MCF 10A (cell line): Measurements from ENCODE around the gene TARS3. TPM values are rescaled to one million over a fixed set of nuclear protein-coding genes. Genes with fewer than 3 reads are reported as not detected.

Experiments
- BruUV-seq: library from RNA; stranded (reverse); fragments of 400-500 nt; replicated peaks from 2 replicates; lab custom pipeline; 2021; lab: Mats Ljungman, UMichigan
- CTCF ChIA-PET: fragments of 300-600 bp; sonication (Branson Sonifier 250); formaldehyde crosslinking; extraction: SDS; loops from one replicate; lab custom pipeline; 2021; ENCODE audit warnings: antibody characterized with exemption, inconsistent platforms; lab: Yijun Ruan, JAX
- POLR2A ChIA-PET: fragments of 300-600, 350-650 bp; sonication (Branson Sonifier 250); formaldehyde crosslinking; extraction: SDS; loops from one replicate; lab custom pipeline; 2020; ENCODE audit warnings: antibody characterized with exemption, inconsistent platforms; lab: Yijun Ruan, JAX
- DNase-seq: peaks from one replicate; pipeline ENCODE4 v3.0.0-alpha.2; 2018; ENCODE audit not compliant: unreplicated experiment
- H3K27ac Mint-ChIP-seq: one replicate; pipeline ENCODE4 v1.8.0; 2022; ENCODE audit warnings: mild to moderate bottlenecking, low read depth, mixed read lengths; ENCODE audit not compliant: unreplicated experiment
- H3K27me3 Mint-ChIP-seq: one replicate; pipeline ENCODE4 v1.8.0; 2022; ENCODE audit warnings: mixed read lengths; ENCODE audit not compliant: insufficient read depth, unreplicated experiment
- H3K36me3 Mint-ChIP-seq: one replicate; pipeline ENCODE4 v1.8.0; 2022; ENCODE audit warnings: mild to moderate bottlenecking, moderate library complexity, mixed read lengths; ENCODE audit not compliant: insufficient read depth, unreplicated experiment
- H3K4me1 Mint-ChIP-seq: one replicate; pipeline ENCODE4 v1.8.0; 2022; ENCODE audit warnings: mixed read lengths; ENCODE audit not compliant: insufficient read depth, unreplicated experiment
- H3K4me3 Mint-ChIP-seq: one replicate; pipeline ENCODE4 v1.8.0; 2022; ENCODE audit warnings: mild to moderate bottlenecking, moderate library complexity, mixed read lengths; ENCODE audit not compliant: unreplicated experiment
- H3K9me3 Mint-ChIP-seq: one replicate; pipeline ENCODE4 v1.8.0; 2022; ENCODE audit warnings: mixed read lengths; ENCODE audit not compliant: unreplicated experiment
- CTCF ChIP-seq: fragments of 200-600 bp; IDR thresholded peaks from one replicate; pipeline ENCODE4 v1.8.0; 2022; ENCODE audit warnings: antibody characterized with exemption, mild to moderate bottlenecking; ENCODE audit not compliant: unreplicated experiment
- intact Hi-C: fragments of 100-400 bp; cut with micrococcal nuclease; formaldehyde crosslinking; loops from 2 replicates; pipeline ENCODE4 v1.14.1; 2022
- total RNA-seq: library from RNA; stranded (reverse); gene quantifications from 2 replicates; pipeline ENCODE4 v1.2.3, GENCODE V29; 2022

Gene TARS3
- total RNA-seq, 1 experiment from 2014 or later: 5.0 TPM

DNA sequence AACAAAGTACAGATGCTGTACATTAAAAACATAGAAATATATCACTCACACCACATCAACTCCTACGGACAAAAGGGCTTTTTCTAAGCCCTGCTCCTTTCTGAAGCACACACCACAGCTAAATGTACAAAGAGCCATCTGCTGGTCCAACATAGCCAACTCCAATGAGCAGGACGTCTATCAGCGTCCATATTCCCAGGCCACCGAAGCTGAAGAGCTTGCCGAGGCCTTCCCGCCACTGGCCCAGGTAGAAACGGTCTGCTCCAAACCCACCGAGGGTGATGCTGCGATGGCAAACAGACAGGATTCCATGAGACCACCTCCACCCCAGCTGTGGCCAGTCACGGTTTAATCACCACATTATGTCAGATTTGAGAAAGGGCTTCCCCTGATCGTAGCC, 81.9 kb downstream of the TARS3 start:
- CTCF ChIA-PET: interaction anchor here (0.6 to 12.5 kb wide), 14 partner anchors 10 to 349 kb away, joined by 3 to 320 read pairs (median 5); partner anchors contain the start of genes SNRPA1 and TM2D3
- DNase-seq: no peak
- no peak overlapping the region for H3K4me3 Mint-ChIP-seq
- no TSS peak for BruUV-seq
- H3K36me3 Mint-ChIP-seq: peaks cover 72% of the 10 kb centered on the region
- no peaks in the 10 kb centered on the region for H3K9me3 Mint-ChIP-seq
- peak overlapping the region; percentile 46 for H3K27ac Mint-ChIP-seq
- H3K4me1 Mint-ChIP-seq: peaks cover 17% of the 10 kb centered on the region
- no peaks in the 10 kb centered on the region for H3K27me3 Mint-ChIP-seq
- POLR2A ChIA-PET: interaction anchor here (0.8 to 8.7 kb wide), 4 partner anchors 9 to 347 kb away, joined by 3 to 102 read pairs (median 4); partner anchors contain the start of genes SNRPA1 and TM2D3
- no peak for TF ChIP-seq CTCF
- intact Hi-C loops: no loop called here

DNA sequence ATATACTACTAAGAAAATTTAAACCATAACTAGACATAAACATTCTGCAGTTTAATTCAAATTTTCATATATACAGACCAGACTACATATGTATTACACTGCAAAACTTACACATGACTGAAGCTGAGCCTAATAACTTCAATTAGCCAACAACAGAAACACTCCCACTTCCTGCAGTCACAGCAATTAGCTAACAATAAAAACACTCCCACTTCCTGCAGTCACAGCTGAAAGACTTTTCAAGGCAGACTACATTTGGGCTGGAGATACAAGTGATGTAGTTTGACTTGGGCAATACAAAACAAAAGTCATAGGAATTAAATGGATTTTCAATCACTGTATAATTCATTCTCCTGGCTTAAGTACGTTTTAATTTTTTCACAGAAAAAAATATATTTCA, 82.4 kb downstream of the TARS3 start:
- intact Hi-C loops: loop anchor here (1.0 kb wide), 2 partner anchors 102 to 342 kb away; no protein-coding TSS in a partner anchor
- no peak overlapping the region for H3K4me3 Mint-ChIP-seq
- peaks cover 21% of the 10 kb centered on the region for H3K4me1 Mint-ChIP-seq
- no peaks in the 10 kb centered on the region for H3K9me3 Mint-ChIP-seq
- CTCF ChIA-PET: interaction anchor here (0.7 to 12.5 kb wide), 29 partner anchors 8 to 515 kb away, joined by 3 to 320 read pairs (median 4); partner anchors contain the start of genes SNRPA1 and TM2D3
- POLR2A ChIA-PET: interaction anchor here (0.6 to 8.7 kb wide), 4 partner anchors 143 to 1015 kb away, joined by 3 to 102 read pairs (median 4); partner anchors contain the start of gene SNRPA1
- no peaks in the 10 kb centered on the region for H3K27me3 Mint-ChIP-seq
- peak overlapping the region; percentile 46 for H3K27ac Mint-ChIP-seq
- TF ChIP-seq CTCF: no peak
- no TSS peak for BruUV-seq
- peak; percentile 17 for DNase-seq
- H3K36me3 Mint-ChIP-seq: peaks cover 67% of the 10 kb centered on the region

DNA sequence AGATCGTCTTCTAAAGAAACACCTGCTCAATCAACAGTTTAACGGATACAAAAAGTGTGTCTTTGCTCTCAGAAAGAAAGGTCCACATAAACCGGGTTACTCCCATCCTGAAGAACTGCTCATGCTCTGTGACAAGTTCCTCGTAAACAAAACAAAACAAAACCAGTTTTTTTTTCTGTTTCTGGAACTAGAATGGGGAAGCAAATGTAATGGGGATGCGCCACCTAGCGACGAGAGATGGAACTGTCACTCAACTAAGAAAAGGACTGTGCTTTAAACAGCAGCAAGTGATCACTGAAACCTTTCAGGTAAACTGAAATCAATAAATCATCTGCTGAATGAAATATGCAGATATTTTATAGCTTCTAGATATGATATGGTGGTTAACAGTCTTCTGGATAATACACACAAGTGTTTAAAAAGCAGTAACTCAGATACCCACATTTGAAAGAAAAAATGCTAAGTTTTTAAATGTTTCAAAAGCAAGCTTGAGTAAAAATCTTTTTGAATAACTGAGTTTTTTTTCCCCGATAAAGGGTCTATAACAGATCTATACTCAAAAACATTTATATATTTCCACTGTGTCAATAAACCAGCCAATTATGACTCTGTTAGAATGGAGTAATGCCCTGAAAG, 83.0 kb downstream of the TARS3 start:
- H3K4me3 Mint-ChIP-seq: no peak overlapping the region

More for the DNA sequence above, 83.0 kb downstream of the TARS3 start:
- H3K9me3 Mint-ChIP-seq: no peaks in the 10 kb centered on the region
- peaks cover 61% of the 10 kb centered on the region for H3K36me3 Mint-ChIP-seq
- intact Hi-C loops: loop anchor here (1.0 kb wide), 2 partner anchors 101 to 341 kb away; no protein-coding TSS in a partner anchor
- peak; percentile 71 for DNase-seq
- no TSS peak for BruUV-seq
- TF ChIP-seq CTCF: peak; percentile 89
- no peaks in the 10 kb centered on the region for H3K27me3 Mint-ChIP-seq
- CTCF ChIA-PET: interaction anchor here (0.7 to 12.5 kb wide), 40 partner anchors 9 to 514 kb away, joined by 3 to 320 read pairs (median 4); partner anchors contain the start of genes SNRPA1 and TM2D3
- POLR2A ChIA-PET: interaction anchor here (0.6 to 8.7 kb wide), 6 partner anchors 18 to 1014 kb away, joined by 3 to 102 read pairs (median 4); partner anchors contain the start of gene SNRPA1
- peak overlapping the region; percentile 27 for H3K27ac Mint-ChIP-seq
- H3K4me1 Mint-ChIP-seq: peaks cover 28% of the 10 kb centered on the region
